NOMO-1 (cell line): ENCODE measurements around the gene INPP4B.

ENCODE experiments used
- DNase-seq, 2 experiments: peaks; one replicate each; lab custom pipeline; 2025; ENCODE audit not compliant: unreplicated experiment in 2 of 2; lab: John Stamatoyannopoulos, UW

INPP4B gene

GRCh38 chr4:142272452-142272851 is 573.6 kb downstream of the INPP4B start:
- DNase-seq, result no peak

GRCh38 chr4:142271832-142272231 is 574.3 kb downstream of the INPP4B start:
- no peak for DNase-seq

GRCh38 chr4:142267101-142267500 is 579.0 kb downstream of the INPP4B start:
- DNase-seq, result no peak

GRCh38 chr4:142265946-142266345 is 580.2 kb downstream of the INPP4B start:
- DNase-seq, result no peak

- no peak for DNase-seq
Measured at GRCh38 chr4:142265536-142265935, 580.6 kb downstream of the INPP4B start.

- no peak for DNase-seq
Measured at GRCh38 chr4:142264961-142265360, 581.1 kb downstream of the INPP4B start.

GRCh38 chr4:142262956-142263355 is 583.1 kb downstream of the INPP4B start:
- no peak for DNase-seq

- DNase-seq, result no peak
Measured at GRCh38 chr4:142248946-142249345, 597.2 kb downstream of the INPP4B start.

- no peak for DNase-seq
Measured at GRCh38 chr4:142243255-142243654, 602.8 kb downstream of the INPP4B start.

- no peak for DNase-seq
Measured at GRCh38 chr4:142242156-142242555, 603.9 kb downstream of the INPP4B start.

- DNase-seq, result no peak
Measured at GRCh38 chr4:142238589-142238988, 607.5 kb downstream of the INPP4B start.

- DNase-seq, result no peak
Measured at GRCh38 chr4:142236268-142236667, 609.8 kb downstream of the INPP4B start.

GRCh38 chr4:142231787-142232186 is 614.3 kb downstream of the INPP4B start:
- no peak for DNase-seq

GRCh38 chr4:142230991-142231390 is 615.1 kb downstream of the INPP4B start:
- DNase-seq, result no peak

GRCh38 chr4:142226014-142226413 is 620.1 kb downstream of the INPP4B start:
- DNase-seq, result no peak

- DNase-seq, result no peak
Measured at GRCh38 chr4:142222127-142222526, 624.0 kb downstream of the INPP4B start.

GRCh38 chr4:142218726-142219125 is 627.4 kb downstream of the INPP4B start:
- no peak for DNase-seq

GRCh38 chr4:142211444-142211843 is 634.7 kb downstream of the INPP4B start:
- no peak for DNase-seq

- DNase-seq, result no peak
Measured at GRCh38 chr4:142203505-142203904, 642.6 kb downstream of the INPP4B start.

GRCh38 chr4:142202404-142203332 is 643.4 kb downstream of the INPP4B start:
- no peak for DNase-seq

- no peak for DNase-seq
Measured at GRCh38 chr4:142201041-142201440, 645.1 kb downstream of the INPP4B start.

- DNase-seq, result no peak
Measured at GRCh38 chr4:142194905-142195304, 651.2 kb downstream of the INPP4B start.

- DNase-seq, result no peak
Measured at GRCh38 chr4:142191901-142192300, 654.2 kb downstream of the INPP4B start.
